HFFc6 (cell line): Measurements from ENCODE around the gene RPL10. TPM values are rescaled to one million over a fixed set of nuclear protein-coding genes. Genes with fewer than 3 reads are reported as not detected.
A peak's percentile ranks its signal among the peaks of the same experiment; 100 is the strongest.

Experiments used
- DNase-seq: peaks from one replicate; pipeline ENCODE4 v3.0.0-alpha.2; 2018
- H3K27ac Mint-ChIP-seq: 2 replicates; pipeline ENCODE4 v1.8.0; 2020; ENCODE audit warnings: mild to moderate bottlenecking, mixed read lengths
- H3K27me3 Mint-ChIP-seq: 2 replicates; pipeline ENCODE4 v1.8.0; 2021; ENCODE audit warnings: mild to moderate bottlenecking, moderate library complexity, mixed read lengths; ENCODE audit not compliant: insufficient read depth
- H3K36me3 Mint-ChIP-seq: 2 replicates; pipeline ENCODE4 v1.8.0; 2021; ENCODE audit warnings: low read depth, mixed read lengths
- H3K4me1 Mint-ChIP-seq: 2 replicates; pipeline ENCODE4 v1.8.0; 2020; ENCODE audit warnings: low read depth, mixed read lengths
- H3K4me3 Mint-ChIP-seq: 2 replicates; pipeline ENCODE4 v1.8.0; 2020; ENCODE audit warnings: mild to moderate bottlenecking, moderate library complexity, mixed read lengths
- H3K9me3 Mint-ChIP-seq: 2 replicates; pipeline ENCODE4 v1.8.0; 2020; ENCODE audit warnings: mild to moderate bottlenecking, mixed read lengths
- total RNA-seq, 6 experiments: library from RNA; stranded (reverse); fragmentation: NEBNext Ultra II Directional; extraction: Animal tissue kit (Norgen Biotek cat#: 25700); gene quantifications; 2 replicates in 1 of 6; 3 replicates in 5 of 6; pipeline ENCODE4 v1.2.3, GENCODE V29; 2021
- TF ChIP-seq, protein P1 (sequence below): fragments of 200-600 bp; sonication (generic); IDR thresholded peaks from 2 replicates; pipeline ENCODE4 v1.5.0; 2021; ENCODE audit warnings: antibody characterized with exemption, mild to moderate bottlenecking

The RPL10 gene
- total RNA-seq, 6 experiments from 2014 or later = 1,764 to 1,978 (median 1,934) TPM

DNA sequence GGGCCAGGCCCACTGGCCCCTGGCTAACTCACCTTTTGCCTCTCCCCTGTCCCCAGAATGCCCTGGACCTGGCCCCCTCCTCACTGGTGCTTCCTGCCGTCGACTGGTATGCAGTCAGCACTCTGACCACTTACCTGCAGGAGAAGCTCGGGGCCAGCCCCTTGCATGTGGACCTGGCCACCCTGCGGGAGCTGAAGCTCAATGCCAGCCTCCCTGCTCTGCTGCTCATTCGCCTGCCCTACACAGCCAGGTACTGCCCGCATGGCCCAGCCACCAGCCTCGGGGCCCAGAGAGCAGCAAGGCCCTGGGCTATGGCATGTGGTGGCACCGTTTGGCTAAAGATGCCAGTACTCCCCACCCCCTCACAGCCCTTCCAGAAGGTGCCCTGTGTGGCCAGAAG is 34.0 kb downstream of the RPL10 start:
- no peaks in the 10 kb centered on the region for H3K36me3 Mint-ChIP-seq
- no peaks in the 10 kb centered on the region for H3K9me3 Mint-ChIP-seq
- no peak overlapping the region for H3K4me3 Mint-ChIP-seq
- H3K27me3 Mint-ChIP-seq = peaks cover 3% of the 10 kb centered on the region
- peaks cover 23% of the 10 kb centered on the region for H3K4me1 Mint-ChIP-seq
- no peak for DNase-seq
- no peak overlapping the region for H3K27ac Mint-ChIP-seq
- TF ChIP-seq, protein P1, sequence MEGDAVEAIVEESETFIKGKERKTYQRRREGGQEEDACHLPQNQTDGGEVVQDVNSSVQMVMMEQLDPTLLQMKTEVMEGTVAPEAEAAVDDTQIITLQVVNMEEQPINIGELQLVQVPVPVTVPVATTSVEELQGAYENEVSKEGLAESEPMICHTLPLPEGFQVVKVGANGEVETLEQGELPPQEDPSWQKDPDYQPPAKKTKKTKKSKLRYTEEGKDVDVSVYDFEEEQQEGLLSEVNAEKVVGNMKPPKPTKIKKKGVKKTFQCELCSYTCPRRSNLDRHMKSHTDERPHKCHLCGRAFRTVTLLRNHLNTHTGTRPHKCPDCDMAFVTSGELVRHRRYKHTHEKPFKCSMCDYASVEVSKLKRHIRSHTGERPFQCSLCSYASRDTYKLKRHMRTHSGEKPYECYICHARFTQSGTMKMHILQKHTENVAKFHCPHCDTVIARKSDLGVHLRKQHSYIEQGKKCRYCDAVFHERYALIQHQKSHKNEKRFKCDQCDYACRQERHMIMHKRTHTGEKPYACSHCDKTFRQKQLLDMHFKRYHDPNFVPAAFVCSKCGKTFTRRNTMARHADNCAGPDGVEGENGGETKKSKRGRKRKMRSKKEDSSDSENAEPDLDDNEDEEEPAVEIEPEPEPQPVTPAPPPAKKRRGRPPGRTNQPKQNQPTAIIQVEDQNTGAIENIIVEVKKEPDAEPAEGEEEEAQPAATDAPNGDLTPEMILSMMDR = no peak

DNA sequence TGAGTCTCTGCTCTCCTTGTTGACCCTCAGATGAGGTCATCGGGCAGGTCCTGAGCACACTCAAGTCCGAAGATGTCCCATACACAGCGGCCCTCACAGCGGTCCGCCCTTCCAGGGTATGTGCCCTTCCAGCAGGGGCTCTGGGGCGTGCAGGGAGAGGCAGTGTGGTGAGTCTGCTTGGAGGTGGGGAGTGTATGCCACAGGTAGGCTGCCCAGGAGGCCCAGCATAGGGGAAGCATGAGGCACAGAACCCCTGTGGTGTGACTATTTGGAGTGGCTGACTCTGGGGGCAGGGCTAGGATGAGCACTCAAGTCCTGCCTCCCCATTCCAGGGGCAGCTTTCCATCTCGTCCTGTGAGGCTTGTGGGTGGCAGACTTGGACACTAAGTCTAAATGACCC is 35.4 kb downstream of the RPL10 start:
- TF ChIP-seq, protein P1 = no peak
- peaks cover 25% of the 10 kb centered on the region for H3K4me1 Mint-ChIP-seq
- peaks cover 3% of the 10 kb centered on the region for H3K27me3 Mint-ChIP-seq
- no peak for DNase-seq
- no peaks in the 10 kb centered on the region for H3K9me3 Mint-ChIP-seq
- H3K27ac Mint-ChIP-seq = no peak overlapping the region
- peaks cover 8% of the 10 kb centered on the region for H3K36me3 Mint-ChIP-seq
- no peak overlapping the region for H3K4me3 Mint-ChIP-seq

DNA sequence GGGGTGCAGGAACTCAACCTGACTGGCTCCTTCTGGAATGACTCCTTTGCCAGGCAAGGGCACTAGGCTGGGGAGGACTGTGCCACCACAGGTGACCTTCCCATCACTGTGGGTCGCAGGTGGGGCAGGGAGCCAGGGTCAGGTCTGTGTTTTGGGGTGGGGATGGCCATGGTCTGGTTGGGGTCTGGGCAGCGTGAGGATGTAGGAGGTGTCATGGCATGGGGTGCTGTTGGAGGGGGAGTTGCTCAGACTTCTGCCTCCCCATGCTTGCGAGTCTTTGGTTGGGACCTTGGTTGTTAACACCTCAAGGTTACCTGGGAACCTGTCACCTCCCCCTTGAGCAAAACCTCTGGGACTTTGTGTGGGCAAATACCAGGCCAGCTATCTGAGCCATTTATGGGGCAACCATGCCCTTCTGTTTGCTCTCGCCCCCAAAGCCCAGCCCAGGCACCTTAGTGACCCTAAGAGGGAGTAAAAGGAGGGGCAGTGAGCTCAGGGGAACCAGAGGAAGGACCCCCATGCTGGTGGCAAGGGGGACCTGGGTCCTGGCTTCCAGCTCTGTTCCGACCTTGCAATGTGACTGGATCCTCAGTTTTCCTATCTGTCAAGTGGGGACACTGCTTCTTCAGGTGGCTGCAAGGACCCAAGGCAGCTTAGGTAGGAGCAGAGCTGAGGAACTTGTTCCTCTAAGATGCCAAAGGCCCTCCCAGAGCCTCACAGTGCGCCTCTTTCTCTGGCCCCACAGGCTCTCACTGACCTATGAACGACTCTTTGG is 36.4 kb downstream of the RPL10 start:
- Mint-ChIP-seq H3K36me3 (peaks cover 8% of the 10 kb centered on the region), H3K27ac (no peak overlapping the region), H3K27me3 (peaks cover 2% of the 10 kb centered on the region), H3K4me3 (no peak overlapping the region), H3K4me1 (peaks cover 25% of the 10 kb centered on the region), H3K9me3 (no peaks in the 10 kb centered on the region)
- DNase-seq = no peak
- TF ChIP-seq, protein P1 = no peak

DNA sequence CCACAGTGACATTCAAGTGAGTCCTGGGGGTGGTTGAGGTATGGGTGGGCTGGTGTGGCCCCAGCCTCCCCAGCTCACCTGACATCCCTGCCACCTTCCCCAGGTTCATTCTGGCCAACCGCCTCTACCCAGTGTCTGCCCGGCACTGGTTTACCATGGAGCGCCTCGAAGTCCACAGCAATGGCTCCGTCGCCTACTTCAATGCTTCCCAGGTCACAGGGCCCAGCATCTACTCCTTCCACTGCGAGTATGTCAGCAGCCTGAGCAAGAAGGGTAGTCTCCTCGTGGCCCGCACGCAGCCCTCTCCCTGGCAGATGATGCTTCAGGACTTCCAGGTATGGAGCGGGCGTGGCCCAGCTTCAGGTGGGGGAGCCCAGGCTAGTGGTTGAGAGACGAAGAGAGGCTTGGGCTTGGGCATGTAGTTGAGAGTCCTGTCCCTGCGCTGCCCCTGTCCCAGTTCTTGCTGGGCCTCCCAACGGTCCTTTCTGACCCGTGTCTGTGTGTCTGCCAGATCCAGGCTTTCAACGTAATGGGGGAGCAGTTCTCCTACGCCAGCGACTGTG is 37.1 kb downstream of the RPL10 start:
- Mint-ChIP-seq H3K4me1 (peaks cover 22% of the 10 kb centered on the region), H3K9me3 (no peaks in the 10 kb centered on the region), H3K27ac (no peak overlapping the region), H3K36me3 (peaks cover 8% of the 10 kb centered on the region), H3K4me3 (no peak overlapping the region), H3K27me3 (peaks cover 1% of the 10 kb centered on the region)
- TF ChIP-seq, protein P1 = no peak
- no peak for DNase-seq

DNA sequence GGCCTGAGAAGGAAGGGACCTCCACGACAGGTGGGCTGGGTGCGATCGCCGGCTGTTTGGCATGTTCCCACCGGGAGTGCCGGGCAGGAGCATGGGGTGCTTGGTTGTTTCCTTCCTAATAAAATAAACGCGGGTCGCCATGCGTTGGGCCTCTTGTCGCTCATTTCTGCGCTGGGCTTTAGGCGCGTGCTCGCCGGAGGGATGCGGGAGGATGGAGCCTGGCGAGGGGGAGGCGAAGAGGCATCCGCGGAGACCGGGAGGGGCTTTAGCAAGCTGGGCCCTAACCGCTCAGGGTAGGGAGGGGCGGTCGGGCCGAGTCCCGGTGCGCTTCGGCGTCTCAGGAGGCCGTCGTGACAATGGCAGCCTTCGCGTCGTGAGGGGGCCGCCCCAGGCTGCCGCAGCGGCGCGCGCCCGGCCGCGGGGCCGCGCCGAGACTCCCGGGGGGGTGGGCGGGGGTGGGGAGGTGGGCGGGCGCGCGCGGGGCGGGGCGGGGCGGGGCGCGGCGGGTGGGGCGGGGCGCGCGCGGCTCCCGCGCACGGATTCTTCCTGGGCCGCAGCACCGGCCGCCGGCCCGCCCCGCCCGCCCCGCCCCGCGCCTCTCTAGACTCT is 38.3 kb downstream of the RPL10 start:
- Mint-ChIP-seq H3K4me1 (peaks cover 15% of the 10 kb centered on the region; the same call in 1 of the 2 replicates), H3K36me3 (peaks cover 8% of the 10 kb centered on the region), H3K27me3 (no peaks in the 10 kb centered on the region; the same call in 1 of the 2 replicates), H3K27ac (peak overlapping the region; percentile 81), H3K9me3 (no peaks in the 10 kb centered on the region), H3K4me3 (peak overlapping the region; percentile 56)
- TF ChIP-seq, protein P1 = no peak
- no peak for DNase-seq
